HUDEP-2 (cell line): ENCODE data around the gene LARP1B.
A peak's percentile ranks its signal among the peaks of the same experiment; 100 is the strongest.
"Not testable (repeated sequence)": the region's sequence is repeated elsewhere in the genome, so short reads cannot be mapped to it uniquely, and the experiment has no call there.

Source experiments
- DNase-seq, 76 experiments: peaks; one replicate each; lab custom pipeline; 2025; ENCODE audit not compliant: unreplicated experiment in 76 of 76; lab: John Stamatoyannopoulos, UW

The LARP1B gene

GRCh38 chr4:128134925-128135324, 73.8 kb downstream of the LARP1B start:
- DNase-seq, result no peak

- no peak for DNase-seq
Observed at GRCh38 chr4:128135391-128135790, 74.3 kb downstream of the LARP1B start.

GRCh38 chr4:128141866-128142265, 80.8 kb downstream of the LARP1B start:
- no peak for DNase-seq

DNA sequence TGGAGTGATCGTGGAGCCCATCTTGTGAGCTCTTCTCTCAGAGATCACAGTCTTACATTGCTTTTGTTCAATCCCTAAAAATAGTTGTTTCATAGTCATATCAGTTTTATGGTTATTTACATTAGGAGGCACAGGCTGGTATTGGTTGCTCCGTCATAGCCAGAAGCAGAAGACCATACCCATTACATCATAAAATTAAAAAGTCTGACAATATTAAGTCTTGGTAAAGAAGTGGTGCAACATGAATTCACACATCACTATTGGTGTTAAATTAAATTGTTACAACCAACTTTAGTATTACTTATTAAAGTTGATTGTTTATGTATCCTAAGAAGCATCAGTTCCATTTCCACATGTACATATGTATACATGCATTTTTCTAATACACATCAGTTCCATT, 84.6 kb downstream of the LARP1B start:
- DNase-seq, result no peak

DNA sequence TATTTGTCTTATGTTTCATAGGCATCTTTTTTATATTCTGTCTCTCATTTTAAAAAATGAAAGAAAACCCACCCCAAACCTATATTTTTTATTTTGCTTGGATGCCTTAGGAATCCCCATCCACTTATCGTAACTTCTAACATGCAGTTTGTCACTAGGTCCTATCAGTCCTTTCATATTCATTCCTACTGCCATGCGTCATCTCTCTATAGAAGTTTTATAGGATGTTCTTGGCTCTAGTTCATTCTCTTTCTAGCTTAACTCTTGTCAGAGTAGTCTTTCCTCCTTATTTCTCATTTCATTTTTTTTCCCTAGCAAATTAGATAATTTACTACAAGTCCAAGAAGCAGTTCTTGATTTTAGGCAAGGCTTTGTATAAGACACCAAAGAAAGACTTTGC, 92.7 kb downstream of the LARP1B start:
- DNase-seq, result no peak

- no peak for DNase-seq
Observed at GRCh38 chr4:128155231-128155855, 94.2 kb downstream of the LARP1B start.

DNA sequence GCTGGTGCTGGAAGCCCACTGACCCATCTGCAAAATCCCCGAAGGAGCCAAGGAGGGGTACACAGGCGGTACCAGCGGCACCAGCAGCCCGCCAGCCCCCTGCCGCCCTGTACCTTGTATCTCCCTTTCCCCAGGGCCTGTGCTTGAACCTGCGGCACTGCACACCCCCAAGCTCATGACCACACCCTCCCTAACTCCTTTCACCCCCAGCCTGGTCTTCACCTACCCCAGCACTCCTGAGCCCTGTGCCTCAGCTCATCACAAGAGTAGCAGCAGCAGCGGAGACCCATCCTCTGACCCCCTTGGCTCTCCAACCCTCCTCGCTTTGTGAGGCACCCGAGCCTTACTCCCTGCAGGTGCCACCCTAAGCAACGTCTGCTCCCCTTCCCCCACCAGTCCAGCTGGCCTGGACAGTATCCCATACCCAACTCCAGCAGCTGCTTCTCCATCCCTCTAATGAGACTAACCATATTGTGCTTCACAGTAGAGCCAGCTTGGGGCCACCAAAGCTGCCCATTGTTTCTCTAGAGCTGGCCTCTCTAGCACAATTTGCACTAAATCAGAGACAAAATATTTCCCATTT, 94.9 kb downstream of the LARP1B start:
- DNase-seq, result no peak

- DNase-seq, result not testable (repeated sequence)
Observed at GRCh38 chr4:128156472-128156871, 95.4 kb downstream of the LARP1B start.

DNA sequence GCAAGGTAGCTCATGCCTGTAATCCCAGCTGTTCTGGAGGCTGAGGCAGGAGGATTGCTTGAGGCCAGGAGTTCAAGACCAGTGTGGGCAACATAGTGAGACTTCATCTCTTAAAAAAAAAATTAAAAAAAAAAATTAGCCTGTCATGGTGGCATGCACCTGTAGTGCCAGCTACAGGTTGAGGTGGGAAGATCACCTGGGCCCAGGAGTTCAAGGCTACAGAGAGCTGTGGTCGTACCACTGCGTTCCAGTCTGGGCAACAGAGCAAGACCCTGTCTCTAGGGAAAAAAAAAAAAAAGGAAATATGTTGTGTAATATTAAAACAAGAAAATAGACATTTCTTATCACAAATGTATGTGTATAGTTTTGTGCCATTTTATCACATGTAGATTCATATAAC, 97.8 kb downstream of the LARP1B start:
- no peak for DNase-seq

GRCh38 chr4:128159967-128160366, 98.9 kb downstream of the LARP1B start:
- DNase-seq, result no peak

- DNase-seq, result no peak
Observed at GRCh38 chr4:128161138-128161537, 100.0 kb downstream of the LARP1B start.

DNA sequence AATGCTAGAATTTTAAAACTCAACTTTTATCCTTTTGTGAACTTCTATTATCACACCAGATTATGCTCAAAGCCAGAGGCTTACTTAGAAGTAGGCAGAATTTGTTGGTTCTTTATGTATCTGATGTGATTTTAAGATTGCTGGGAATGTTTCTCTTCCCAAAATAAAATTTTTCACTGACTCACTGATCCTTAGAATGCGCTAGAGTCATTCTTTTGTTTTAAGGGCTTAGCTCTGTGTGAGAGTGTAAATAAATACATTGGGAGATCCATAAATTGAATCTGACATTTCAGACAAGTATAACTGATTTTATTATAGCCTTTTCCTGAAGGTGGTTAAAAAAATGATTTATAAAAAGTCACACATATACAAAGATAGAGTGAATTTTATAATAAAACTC, 101.3 kb downstream of the LARP1B start:
- no peak for DNase-seq

GRCh38 chr4:128163177-128164117, 102.3 kb downstream of the LARP1B start:
- no peak for DNase-seq

DNA sequence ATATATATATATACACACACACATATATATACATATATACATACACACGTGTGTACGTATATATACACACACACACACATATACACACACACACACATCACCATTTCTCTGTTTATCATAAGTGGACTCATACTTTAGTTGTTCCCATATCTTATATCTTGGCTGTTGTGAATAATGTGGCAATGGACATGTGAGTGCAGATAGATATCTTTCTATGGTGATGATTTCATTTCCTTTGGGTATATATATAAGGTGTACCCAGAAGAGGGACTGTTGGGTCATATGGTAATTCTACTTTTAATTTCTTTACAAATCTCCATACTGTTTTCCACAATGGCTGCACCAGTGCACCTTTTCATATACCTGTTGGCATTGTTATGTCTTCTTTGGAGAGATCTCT, 105.9 kb downstream of the LARP1B start:
- peak in 2 of 76 experiments; percentile 3 to 5 for DNase-seq

DNA sequence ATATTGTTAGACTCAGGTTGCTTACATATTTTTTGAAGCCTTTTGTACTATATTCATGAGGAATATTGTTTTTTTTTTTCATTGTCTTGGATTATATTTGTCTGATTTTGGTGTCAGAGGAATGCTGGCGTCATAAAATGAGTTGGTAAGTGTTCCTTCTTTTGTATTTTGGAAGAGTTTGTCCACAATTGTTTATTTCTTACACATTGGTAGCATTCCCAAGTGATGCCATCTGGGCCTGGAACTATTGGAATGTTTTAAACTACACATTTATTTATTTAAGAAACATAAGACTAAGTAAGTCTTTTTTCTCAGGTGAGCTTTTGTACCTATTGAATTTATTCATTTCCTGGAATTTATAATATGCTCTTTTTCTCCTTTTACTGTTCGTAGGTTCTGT, 107.6 kb downstream of the LARP1B start:
- DNase-seq, result no peak

DNA sequence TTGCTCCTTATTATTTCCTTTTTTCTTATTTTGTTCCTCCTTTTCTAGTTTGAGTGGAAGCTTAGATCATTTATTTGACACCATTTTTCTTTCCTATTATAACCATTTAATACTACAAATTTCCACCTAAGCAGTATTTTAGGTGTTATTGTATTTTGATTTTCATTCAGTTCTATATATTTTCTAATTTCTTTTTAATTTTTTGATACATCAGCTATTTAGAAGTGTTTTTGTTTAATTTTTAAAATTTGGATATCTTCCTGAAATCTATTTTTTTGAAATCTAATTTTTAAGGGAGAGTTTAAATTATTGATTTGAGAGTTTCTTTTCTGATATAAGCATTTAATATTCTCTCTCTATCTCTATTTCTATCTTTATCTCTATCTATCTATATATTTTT, 108.1 kb downstream of the LARP1B start:
- DNase-seq, result no peak

DNA sequence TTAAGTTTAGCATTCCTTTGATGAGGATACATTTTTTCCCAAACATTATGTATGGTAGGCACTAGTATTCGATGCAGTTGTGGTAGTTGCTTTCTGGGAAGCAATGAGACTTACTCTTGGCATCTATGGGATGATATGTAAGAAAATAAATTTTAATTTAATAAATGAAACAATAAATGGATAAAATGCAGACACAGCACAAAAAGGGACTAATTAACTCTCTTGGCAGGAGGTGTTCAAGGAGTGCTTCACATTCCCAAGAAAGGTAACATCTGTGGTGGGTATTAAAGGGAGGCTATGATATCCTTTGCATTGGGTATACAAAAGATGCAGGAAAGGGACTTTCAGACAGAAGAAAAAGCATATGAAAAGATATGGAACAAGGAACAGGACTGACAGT, 115.5 kb downstream of the LARP1B start:
- DNase-seq, result no peak

DNA sequence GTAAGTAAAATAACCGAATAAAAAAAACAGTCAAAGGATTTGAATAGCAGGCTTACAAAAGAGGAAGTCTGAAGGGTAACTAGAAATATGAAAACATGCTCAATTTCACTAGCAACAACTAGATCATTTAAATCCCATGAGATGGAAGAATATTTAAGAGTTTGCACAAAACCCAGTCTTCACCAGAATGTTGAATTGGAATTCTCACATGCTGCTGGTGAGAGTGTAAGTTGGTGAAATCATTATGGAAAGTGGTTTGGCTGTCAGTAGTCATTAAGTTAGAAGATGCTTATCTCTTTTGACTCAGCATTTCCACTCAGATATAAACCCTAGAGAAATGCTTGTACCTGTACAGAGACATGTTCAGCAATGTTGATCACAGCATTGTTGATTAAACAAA, 116.4 kb downstream of the LARP1B start:
- DNase-seq, result peak in 24 of 76 experiments; percentile 4 to 67 (median 26)

GRCh38 chr4:128186623-128187022, 125.5 kb downstream of the LARP1B start:
- no peak for DNase-seq

DNA sequence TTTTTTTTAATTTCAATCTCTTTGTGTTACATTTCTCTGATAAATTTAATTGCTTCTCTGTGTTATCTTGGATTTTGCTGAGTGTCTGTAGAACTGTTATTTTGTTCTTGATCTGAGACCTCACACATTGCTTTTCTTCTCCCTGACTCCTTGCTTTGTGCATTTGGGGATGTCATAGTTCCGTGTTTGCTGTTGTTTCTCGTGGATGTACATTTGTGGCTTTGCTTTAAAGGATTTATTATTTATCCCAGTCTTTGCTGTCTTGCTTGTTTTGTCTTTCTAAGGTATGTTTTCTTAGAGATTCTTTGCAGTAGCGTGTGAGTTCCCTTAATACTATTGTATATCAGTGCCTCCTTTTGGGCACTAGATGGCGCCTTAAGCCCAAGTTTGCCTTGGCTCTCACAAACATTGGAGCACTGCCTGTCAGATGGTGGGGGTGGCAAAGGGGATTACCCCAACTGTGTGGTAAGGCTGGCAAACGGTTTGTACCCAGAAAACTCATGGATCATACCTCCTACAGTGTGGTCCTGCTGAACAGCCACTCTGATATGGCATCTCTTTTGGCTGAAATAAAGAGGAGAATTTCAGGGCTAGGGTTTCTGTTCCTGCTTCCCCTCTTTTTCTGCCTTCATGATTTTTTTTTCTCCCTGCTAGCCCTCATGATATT, 130.1 kb downstream of the LARP1B start:
- peak in 65 of 76 experiments; percentile 1 to 69 (median 35) for DNase-seq
